GM12873 (cell line): ENCODE measurements around the gene OR9Q1.

Experiments used
- CTCF ChIP-seq: IDR thresholded peaks from 2 replicates; pipeline ENCODE4 v1.5.1; 2012; ENCODE audit warnings: low read depth, mild to moderate bottlenecking, moderate library complexity, low read length, control low read depth; ENCODE audit not compliant: insufficient read depth; ENCODE audit errors: missing control alignments

OR9Q1 gene

GRCh38 chr11:58011771-58012170 lies 11.9 kb upstream of the OR9Q1 start:
- no peak for TF ChIP-seq CTCF

GRCh38 chr11:58024601-58025091 lies 965 bp downstream of the OR9Q1 start:
- no peak for TF ChIP-seq CTCF

GRCh38 chr11:58027341-58027740 lies 3.7 kb downstream of the OR9Q1 start:
- no peak for TF ChIP-seq CTCF

GRCh38 chr11:58028687-58029411 lies 5.2 kb downstream of the OR9Q1 start:
- no peak for TF ChIP-seq CTCF

GRCh38 chr11:58030653-58031052 lies 7.0 kb downstream of the OR9Q1 start, which contains the start of gene OR6Q1:
TSS of gene OR6Q1 (plus strand) at chr11:58030953. CDS start at chr11:58030953, 0 bp downstream.
- no peak for TF ChIP-seq CTCF

- no peak for TF ChIP-seq CTCF
Observed at GRCh38 chr11:58034471-58034870, 10.8 kb downstream of the OR9Q1 start.

GRCh38 chr11:58039589-58039988 lies 15.9 kb downstream of the OR9Q1 start:
- TF ChIP-seq CTCF, result no peak
